Right atrium auricular region (tissue), 2 donors: ENCODE results near the gene SNX7. TPM values are rescaled to one million over a fixed set of nuclear protein-coding genes. Genes with fewer than 3 reads are reported as not detected.

ENCODE experiments used
- DNase-seq: peaks from one replicate; pipeline ENCODE4 v3.0.0-alpha.2; 2019; ENCODE audit warnings: low spot score
- H3K27ac ChIP-seq, 2 donors: fragments of 200-600 bp; sonication (generic); 1 replicate in 1 of 2; 2 replicates in 1 of 2; pipeline ENCODE4 v1.5.1; 2016 to 2019
- H3K27me3 ChIP-seq, 2 donors: fragments of 200-600 bp; sonication (generic); one replicate each; pipeline versions ENCODE4 v1.5.1 to v1.6.0; 2017 to 2019
- H3K36me3 ChIP-seq: fragments of 200-600 bp; sonication (generic); one replicate; pipeline ENCODE4 v1.5.1; 2016
- H3K4me1 ChIP-seq, 2 donors: fragments of 200-600 bp; sonication (generic); one replicate each; pipeline versions ENCODE4 v1.5.1 to v1.6.0; 2017 to 2019
- H3K4me3 ChIP-seq, 2 donors: fragments of 200-600 bp; sonication (generic); 1 replicate in 1 of 2; 2 replicates in 1 of 2; pipeline ENCODE4 v1.5.1; 2017 to 2019; ENCODE audit warnings: mild to moderate bottlenecking in 1 of 2, moderate library complexity in 1 of 2
- H3K9me3 ChIP-seq, 2 donors: fragments of 200-600 bp; sonication (generic); one replicate each; pipeline ENCODE4 v1.5.1; 2019
- CTCF ChIP-seq, 2 donors: fragments of 200-600 bp; sonication (generic); IDR thresholded peaks; one replicate each; pipeline ENCODE4 v1.5.1; 2019; ENCODE audit warnings: antibody characterized with exemption in 2 of 2
- total RNA-seq, 2 donors: library from RNA; depleted of rRNA; stranded (reverse); fragments of >200 nt; gene quantifications; one replicate each; pipeline ENCODE4 v1.1.0, GENCODE V29; 2016

The SNX7 gene
- total RNA-seq, 2 donors from 2014 or later = 17.7 to 25.0 TPM

- H3K4me3 ChIP-seq = no peak overlapping the region
- peaks cover 6% of the 10 kb centered on the region for H3K36me3 ChIP-seq
- H3K4me1 ChIP-seq = no peaks in the 10 kb centered on the region
- no peak for DNase-seq
- TF ChIP-seq CTCF (IDR thresholded peaks at IDR 0.05) = no peak
- H3K9me3 ChIP-seq = no peaks in the 10 kb centered on the region
- H3K27me3 ChIP-seq = no peaks in the 10 kb centered on the region
- no peak overlapping the region for H3K27ac ChIP-seq
Observed at GRCh38 chr1:98681812-98682211, 20.3 kb downstream of the SNX7 start.

GRCh38 chr1:98688110-98688739 lies 26.7 kb downstream of the SNX7 start:
- DNase-seq = no peak
- no peak overlapping the region for H3K27ac ChIP-seq
- H3K27me3 ChIP-seq = no peaks in the 10 kb centered on the region
- peaks cover 0 to 6% of the 10 kb centered on the region in 2 donors for H3K4me1 ChIP-seq
- no peak overlapping the region for H3K4me3 ChIP-seq
- TF ChIP-seq CTCF (IDR thresholded peaks at IDR 0.05) = no peak
- H3K9me3 ChIP-seq = no peaks in the 10 kb centered on the region
- H3K36me3 ChIP-seq = peaks cover 6% of the 10 kb centered on the region

- Histone ChIP-seq H3K27ac (no peak overlapping the region), H3K27me3 (no peaks in the 10 kb centered on the region), H3K36me3 (no peaks in the 10 kb centered on the region), H3K9me3 (no peaks in the 10 kb centered on the region), H3K4me1 (peaks cover 0 to 9% of the 10 kb centered on the region in 2 donors), H3K4me3 (no peak overlapping the region)
- TF ChIP-seq CTCF (IDR thresholded peaks at IDR 0.05) = no peak
- DNase-seq = no peak
Observed at GRCh38 chr1:98690576-98690975, 29.1 kb downstream of the SNX7 start.

- Histone ChIP-seq H3K27me3 (no peaks in the 10 kb centered on the region), H3K27ac (peak overlapping the region in 1 of 2 donors; percentile 46), H3K4me3 (no peak overlapping the region), H3K4me1 (peaks cover 0 to 9% of the 10 kb centered on the region in 2 donors), H3K9me3 (no peaks in the 10 kb centered on the region), H3K36me3 (no peaks in the 10 kb centered on the region)
- no peak for DNase-seq
- TF ChIP-seq CTCF (IDR thresholded peaks at IDR 0.05) = no peak
Observed at GRCh38 chr1:98692482-98692881, 31.0 kb downstream of the SNX7 start.

GRCh38 chr1:98693385-98693784 lies 31.9 kb downstream of the SNX7 start:
- no peaks in the 10 kb centered on the region for H3K9me3 ChIP-seq
- no peak overlapping the region for H3K4me3 ChIP-seq
- peak overlapping the region; percentile 28 to 46 for H3K27ac ChIP-seq
- H3K36me3 ChIP-seq = no peaks in the 10 kb centered on the region
- no peak for TF ChIP-seq CTCF (IDR thresholded peaks at IDR 0.05)
- H3K4me1 ChIP-seq = peaks cover 0 to 9% of the 10 kb centered on the region in 2 donors
- H3K27me3 ChIP-seq = no peaks in the 10 kb centered on the region
- no peak for DNase-seq

- Histone ChIP-seq H3K4me1 (peaks cover 0 to 9% of the 10 kb centered on the region in 2 donors), H3K27ac (no peak overlapping the region), H3K4me3 (no peak overlapping the region), H3K9me3 (no peaks in the 10 kb centered on the region), H3K36me3 (no peaks in the 10 kb centered on the region), H3K27me3 (no peaks in the 10 kb centered on the region)
- no peak for TF ChIP-seq CTCF (IDR thresholded peaks at IDR 0.05)
- DNase-seq = no peak
Observed at GRCh38 chr1:98696077-98696476, 34.6 kb downstream of the SNX7 start.
